GM23248 (cell line): ENCODE results near the gene MAGIX. TPM values are rescaled to one million over a fixed set of nuclear protein-coding genes. Genes with fewer than 3 reads are reported as not detected.

Experiments used
- DNase-seq: peaks from one replicate; pipeline ENCODE4 v3.0.0-alpha.2; 2015
- H2AFZ ChIP-seq: fragments of 200-600 bp; sonication (generic); 2 replicates; pipeline ENCODE4 v1.6.1; 2016; ENCODE audit warnings: antibody characterized with exemption
- H3F3A ChIP-seq: fragments of 200-600 bp; sonication (generic); 2 replicates; pipeline ENCODE4 v1.6.1; 2016; ENCODE audit warnings: mild to moderate bottlenecking, antibody characterized with exemption, mixed run types; ENCODE audit not compliant: insufficient read depth
- H3K27ac ChIP-seq: fragments of 200-600 bp; sonication (generic); 2 replicates; pipeline ENCODE4 v1.5.1; 2016; ENCODE audit warnings: mild to moderate bottlenecking
- H3K27me3 ChIP-seq: fragments of 200-600 bp; sonication (generic); replicated peaks from 2 replicates; pipeline ENCODE4 v1.6.1; 2016; ENCODE audit warnings: mild to moderate bottlenecking; ENCODE audit not compliant: insufficient read depth
- H3K36me3 ChIP-seq: fragments of 200-600 bp; sonication (generic); 2 replicates; pipeline ENCODE4 v1.6.1; 2016; ENCODE audit warnings: low read depth, mild to moderate bottlenecking
- H3K4me1 ChIP-seq: fragments of 200-600 bp; sonication (generic); 2 replicates; pipeline ENCODE4 v1.6.1; 2016; ENCODE audit warnings: mild to moderate bottlenecking; ENCODE audit not compliant: insufficient read depth
- H3K4me2 ChIP-seq: fragments of 200-600 bp; sonication (generic); one replicate; pipeline ENCODE4 v1.6.1; 2016; ENCODE audit warnings: mild to moderate bottlenecking; ENCODE audit not compliant: unreplicated experiment
- H3K4me3 ChIP-seq: fragments of 200-600 bp; sonication (generic); 2 replicates; pipeline ENCODE4 v1.5.1; 2016; ENCODE audit warnings: mild to moderate bottlenecking
- H3K79me2 ChIP-seq: fragments of 200-600 bp; sonication (generic); 2 replicates; pipeline ENCODE4 v1.6.1; 2016; ENCODE audit warnings: mild to moderate bottlenecking; ENCODE audit not compliant: insufficient read depth
- H3K9ac ChIP-seq: fragments of 200-600 bp; sonication (generic); 2 replicates; pipeline ENCODE4 v1.6.1; 2016; ENCODE audit warnings: mild to moderate bottlenecking
- H3K9me2 ChIP-seq: fragments of 200-600 bp; sonication (generic); 2 replicates; pipeline ENCODE4 v1.6.1; 2016; ENCODE audit warnings: mixed run types, mild to moderate bottlenecking, moderate library complexity; ENCODE audit not compliant: insufficient read depth
- H3K9me3 ChIP-seq: fragments of 200-600 bp; sonication (generic); one replicate; pipeline ENCODE4 v1.6.1; 2017; ENCODE audit warnings: low read depth
- H4K20me1 ChIP-seq: fragments of 200-600 bp; sonication (generic); 2 replicates; pipeline ENCODE4 v1.6.0; 2016; ENCODE audit not compliant: insufficient read depth
- EZH2 ChIP-seq: fragments of 200-600 bp; sonication (generic); IDR thresholded peaks from 2 replicates; pipeline ENCODE4 v1.6.1; 2018; ENCODE audit warnings: antibody characterized with exemption, mild to moderate bottlenecking; ENCODE audit not compliant: insufficient read depth, poor library complexity, severe bottlenecking
- EZH2phosphoT487 ChIP-seq: fragments of 200-600 bp; sonication (generic); IDR thresholded peaks from 2 replicates; pipeline ENCODE4 v1.6.1; 2018; ENCODE audit warnings: antibody characterized with exemption, moderate library complexity, mild to moderate bottlenecking, low read depth; ENCODE audit not compliant: insufficient read depth
- WGBS, 2 experiments: methylation state at CpG; one replicate each; pipeline ENCODE4 v1.1.6; 2015 to 2017; ENCODE audit warnings: low lambda C conversion rate in 2 of 2, low coverage in 1 of 2; ENCODE audit errors: missing lambda C conversion rate in 2 of 2; 5-methylcytosine and 5-hydroxymethylcytosine counted together
- in situ Hi-C: fragments of 300-500 bp; cut with MboI; formaldehyde crosslinking; loops from 2 replicates; pipeline ENCODE4 v1.15.0; 2020
- polyA plus RNA-seq: library from polyadenylated mRNA; unstranded; fragments of >200 nt; fragmentation: Nextera tagmentation; extraction: Ambion mirVana; gene quantifications from 2 replicates; pipeline ENCODE4 v1.2.1, GENCODE V29; 2016
- total RNA-seq: library from RNA; depleted of rRNA; stranded (reverse); fragments of >200 nt; shearing (Covaris generic); gene quantifications from 2 replicates; pipeline ENCODE4 v1.2.3, GENCODE V29; 2014

Gene MAGIX
- total and polyA plus RNA-seq, 2 experiments from 2014 or later: 1.5 to 8.0 TPM

- Histone ChIP-seq H3K9ac (no peak overlapping the region), H3F3A (no peaks in the 10 kb centered on the region), H3K4me3 (no peak overlapping the region), H3K4me1 (no peaks in the 10 kb centered on the region; the same call in 1 of the 2 replicates), H3K9me2 (no peaks in the 10 kb centered on the region), H3K4me2 (no peak overlapping the region), H2AFZ (no peak overlapping the region), H3K27ac (no peak overlapping the region), H3K27me3 (no peaks in the 10 kb centered on the region), H3K79me2 (peaks cover 16% of the 10 kb centered on the region), H4K20me1 (no peaks in the 10 kb centered on the region), H3K9me3 (no peaks in the 10 kb centered on the region), H3K36me3 (no peaks in the 10 kb centered on the region)
- 37 to 42% methylated on average over 3 of the region's 3 CpGs for WGBS, 2 experiments
- DNase-seq: no peak
- in situ Hi-C loops: no loop called here
- TF ChIP-seq EZH2 (no peak), EZH2phosphoT487 (no peak)
Measured at GRCh38 chrX:49174723-49175122, 12.2 kb downstream of the MAGIX start.

- no peak overlapping the region for H3K4me3 ChIP-seq
- H3K79me2 ChIP-seq: peaks cover 16% of the 10 kb centered on the region
- no peaks in the 10 kb centered on the region for H3K9me3 ChIP-seq
- in situ Hi-C loops: no loop called here
- no peaks in the 10 kb centered on the region for H3F3A ChIP-seq
- TF ChIP-seq EZH2phosphoT487: no peak
- TF ChIP-seq EZH2: no peak
- no peak overlapping the region for H3K27ac ChIP-seq
- H3K36me3 ChIP-seq: no peaks in the 10 kb centered on the region
- no peaks in the 10 kb centered on the region for H4K20me1 ChIP-seq
- H2AFZ ChIP-seq: no peak overlapping the region
- H3K27me3 ChIP-seq: no peaks in the 10 kb centered on the region
- DNase-seq: no peak
- no peak overlapping the region for H3K9ac ChIP-seq
- H3K4me1 ChIP-seq: no peaks in the 10 kb centered on the region; the same call in 1 of the 2 replicates
- no peaks in the 10 kb centered on the region for H3K9me2 ChIP-seq
- H3K4me2 ChIP-seq: no peak overlapping the region
- WGBS, 2 experiments: 94 to 100% methylated on average over 10 to 24 of the region's 43 CpGs
Measured at GRCh38 chrX:49175435-49176274, 13.1 kb downstream of the MAGIX start.

- no peaks in the 10 kb centered on the region for H4K20me1 ChIP-seq
- H3K4me2 ChIP-seq: no peak overlapping the region
- no peak overlapping the region for H3K4me3 ChIP-seq
- H3K9me3 ChIP-seq: no peaks in the 10 kb centered on the region
- in situ Hi-C loops: no loop called here
- no peak overlapping the region for H3K9ac ChIP-seq
- no peak overlapping the region for H2AFZ ChIP-seq
- H3K79me2 ChIP-seq: peaks cover 16% of the 10 kb centered on the region
- 54 to 61% methylated on average over 13 to 15 of the region's 27 CpGs for WGBS, 2 experiments
- no peaks in the 10 kb centered on the region for H3K36me3 ChIP-seq
- no peaks in the 10 kb centered on the region for H3K27me3 ChIP-seq
- H3K4me1 ChIP-seq: no peaks in the 10 kb centered on the region; the same call in 1 of the 2 replicates
- no peak for TF ChIP-seq EZH2phosphoT487
- no peak overlapping the region for H3K27ac ChIP-seq
- H3K9me2 ChIP-seq: no peaks in the 10 kb centered on the region
- no peak for DNase-seq
- no peaks in the 10 kb centered on the region for H3F3A ChIP-seq
Measured at GRCh38 chrX:49176421-49177326, 14.1 kb downstream of the MAGIX start.

GRCh38 chrX:49177338-49177833 lies 14.8 kb downstream of the MAGIX start:
- Histone ChIP-seq H2AFZ (no peak overlapping the region), H3K4me1 (no peaks in the 10 kb centered on the region; the same call in 1 of the 2 replicates)
- DNase-seq: no peak

More at GRCh38 chrX:49177338-49177833, 14.8 kb downstream of the MAGIX start:
- no peak for TF ChIP-seq EZH2phosphoT487
- TF ChIP-seq EZH2: no peak
- no peaks in the 10 kb centered on the region for H4K20me1 ChIP-seq
- H3K9me2 ChIP-seq: no peaks in the 10 kb centered on the region
- in situ Hi-C loops: no loop called here
- no peaks in the 10 kb centered on the region for H3F3A ChIP-seq
- H3K79me2 ChIP-seq: peaks cover 15% of the 10 kb centered on the region
- WGBS, 2 experiments: 80 to 86% methylated on average over 4 of the region's 4 CpGs
- H3K4me3 ChIP-seq: no peak overlapping the region
- no peak overlapping the region for H3K27ac ChIP-seq
- H3K4me2 ChIP-seq: no peak overlapping the region
- H3K27me3 ChIP-seq: no peaks in the 10 kb centered on the region
- no peaks in the 10 kb centered on the region for H3K9me3 ChIP-seq
- H3K36me3 ChIP-seq: no peaks in the 10 kb centered on the region
- H3K9ac ChIP-seq: no peak overlapping the region
